ENCODE data around the gene ANKRD16.

GRCh38 chr10:5918763-5919162 lies 29.1 kb upstream of the ANKRD16 start:
- TF ChIP-seq CTCF (IDR thresholded peaks at IDR 0.05; ENCODE audit: insufficient read depth, low read depth, low read length): no peak
- no peak for TF ChIP-seq EZH2 (IDR thresholded peaks at IDR 0.05; ENCODE audit: insufficient read depth, low read length)

Measured in astrocyte (in vitro differentiated cells and primary cell).